H9 (cell line): ENCODE data around the gene NDST1. TPM values are rescaled to one million over a fixed set of nuclear protein-coding genes. Genes with fewer than 3 reads are reported as not detected.

Experiments used
- DNase-seq: peaks from one replicate; pipeline ENCODE4 v3.0.0-alpha.2; 2017
- H2AFZ ChIP-seq: one replicate; pipeline ENCODE4 v1.6.1; 2013; ENCODE audit warnings: mild to moderate bottlenecking, low read length, control low read depth, moderate library complexity
- H2AK5ac ChIP-seq: 2 replicates; pipeline ENCODE4 v1.6.1; 2013; ENCODE audit warnings: low read length, control low read depth, mixed read lengths; ENCODE audit not compliant: insufficient read length
- H2BK120ac ChIP-seq: one replicate; pipeline ENCODE4 v1.6.1; 2013; ENCODE audit warnings: low read depth, mild to moderate bottlenecking, low read length, control low read depth, inconsistent platforms; ENCODE audit not compliant: poor library complexity, severe bottlenecking
- H2BK12ac ChIP-seq: 2 replicates; pipeline ENCODE4 v1.6.1; 2013; ENCODE audit warnings: low read length, control low read depth, mixed read lengths, low read depth; ENCODE audit not compliant: insufficient read length
- H2BK15ac ChIP-seq: 2 replicates; pipeline ENCODE4 v1.6.1; 2013; ENCODE audit warnings: low read depth, low read length, control low read depth
- H2BK20ac ChIP-seq: one replicate; pipeline ENCODE4 v1.6.1; 2013; ENCODE audit warnings: low read depth, mild to moderate bottlenecking, low read length, control low read depth, inconsistent platforms; ENCODE audit not compliant: poor library complexity, severe bottlenecking
- H2BK5ac ChIP-seq: 2 replicates; pipeline ENCODE4 v1.6.1; 2013; ENCODE audit warnings: low read length, control low read depth, mixed read lengths; ENCODE audit not compliant: insufficient read length
- H3K14ac ChIP-seq: 2 replicates; pipeline ENCODE4 v1.6.1; 2013; ENCODE audit warnings: low read length, control low read depth; ENCODE audit not compliant: insufficient read depth
- H3K18ac ChIP-seq: 2 replicates; pipeline ENCODE4 v1.6.1; 2013; ENCODE audit warnings: low read depth, mild to moderate bottlenecking, mixed read lengths, low read length, control low read depth; ENCODE audit not compliant: insufficient read length
- H3K23ac ChIP-seq: 2 replicates; pipeline ENCODE4 v1.6.1; 2013; ENCODE audit warnings: low read length, control low read depth, mixed read lengths, low read depth; ENCODE audit not compliant: insufficient read length
- H3K23me2 ChIP-seq: 2 replicates; pipeline ENCODE4 v1.6.1; 2013; ENCODE audit warnings: low read depth, mild to moderate bottlenecking, mixed read lengths, low read length, control low read depth; ENCODE audit not compliant: insufficient read length, poor library complexity, severe bottlenecking
- H3K27ac ChIP-seq: 2 replicates; pipeline ENCODE4 v1.5.1; 2013; ENCODE audit warnings: low read length, control low read depth, mixed read lengths, low read depth; ENCODE audit not compliant: insufficient read length
- H3K27me3 ChIP-seq: 2 replicates; pipeline ENCODE4 v1.6.1; 2013; ENCODE audit warnings: low read length, control low read depth, inconsistent platforms; ENCODE audit not compliant: insufficient read depth
- H3K4ac ChIP-seq: 2 replicates; pipeline ENCODE4 v1.6.1; 2013; ENCODE audit warnings: low read depth, mild to moderate bottlenecking, control low read depth, inconsistent platforms, low read length, moderate library complexity
- H3K4me1 ChIP-seq: 2 replicates; pipeline ENCODE4 v1.6.1; 2013; ENCODE audit warnings: low read length, control low read depth, inconsistent platforms; ENCODE audit not compliant: insufficient read depth
- H3K4me2 ChIP-seq: 2 replicates; pipeline ENCODE4 v1.6.1; 2013; ENCODE audit warnings: low read length, control low read depth, mixed read lengths; ENCODE audit not compliant: insufficient read length, insufficient read depth
- H3K56ac ChIP-seq: 2 replicates; pipeline ENCODE4 v1.6.1; 2013; ENCODE audit warnings: low read depth, mild to moderate bottlenecking, mixed read lengths, low read length, control low read depth; ENCODE audit not compliant: insufficient read length
- H3K79me1 ChIP-seq: 2 replicates; pipeline ENCODE4 v1.6.1; 2013; ENCODE audit warnings: low read depth, mild to moderate bottlenecking, moderate library complexity, low read length, control low read depth, inconsistent platforms; ENCODE audit not compliant: insufficient read depth, poor library complexity, severe bottlenecking
- H3K79me2 ChIP-seq: 2 replicates; pipeline ENCODE4 v1.6.1; 2013; ENCODE audit warnings: low read length, control low read depth, inconsistent platforms; ENCODE audit not compliant: insufficient read depth
- H3K9ac ChIP-seq: 2 replicates; pipeline ENCODE4 v1.6.1; 2013; ENCODE audit warnings: low read length, control low read depth, mixed read lengths; ENCODE audit not compliant: insufficient read length; ENCODE audit errors: extremely low read depth
- H3K9me3 ChIP-seq: one replicate; pipeline ENCODE4 v1.6.1; 2013; ENCODE audit warnings: low read depth, low read length, inconsistent platforms; ENCODE audit not compliant: control insufficient read depth
- H3T11ph ChIP-seq: one replicate; pipeline ENCODE4 v1.6.1; 2013; ENCODE audit warnings: mild to moderate bottlenecking, low read length, control low read depth, inconsistent platforms
- H4K20me1 ChIP-seq: one replicate; pipeline ENCODE4 v1.6.1; 2013; ENCODE audit not compliant: control insufficient read depth, insufficient read length, insufficient read depth
- H4K5ac ChIP-seq: 2 replicates; pipeline ENCODE4 v1.6.1; 2013; ENCODE audit warnings: low read depth, mild to moderate bottlenecking, mixed read lengths, low read length, control low read depth; ENCODE audit not compliant: insufficient read length
- H4K8ac ChIP-seq: replicated peaks from 2 replicates; pipeline ENCODE4 v1.6.1; 2013; ENCODE audit warnings: low read length, control low read depth, mixed read lengths, low read depth; ENCODE audit not compliant: insufficient read length
- H4K91ac ChIP-seq: 2 replicates; pipeline ENCODE4 v1.6.1; 2013; ENCODE audit warnings: low read depth, mild to moderate bottlenecking, moderate library complexity, mixed read lengths, low read length, control low read depth; ENCODE audit not compliant: insufficient read length
- H3K27ac Mint-ChIP-seq, 3 experiments: 2 replicates in 2 of 3; 3 replicates in 1 of 3; pipeline ENCODE4 v1.8.0; 2020 to 2021; ENCODE audit warnings: mixed read lengths in 3 of 3, mild to moderate bottlenecking in 1 of 3, moderate library complexity in 1 of 3
- H3K27me3 Mint-ChIP-seq: 2 replicates; pipeline ENCODE4 v1.8.0; 2021; ENCODE audit warnings: low read depth, mild to moderate bottlenecking, moderate library complexity, mixed read lengths
- H3K36me3 Mint-ChIP-seq, 3 experiments: 2 replicates in 2 of 3; 3 replicates in 1 of 3; pipeline ENCODE4 v1.8.0; 2020 to 2021; ENCODE audit warnings: low read depth in 3 of 3, mixed read lengths in 3 of 3; ENCODE audit not compliant: insufficient read depth in 1 of 3
- H3K4me1 Mint-ChIP-seq, 2 experiments: 2 replicates each; pipeline ENCODE4 v1.8.0; 2020; ENCODE audit warnings: mixed read lengths in 2 of 2
- H3K4me3 Mint-ChIP-seq, 2 experiments: 2 replicates in 1 of 2; 3 replicates in 1 of 2; pipeline ENCODE4 v1.8.0; 2020 to 2021; ENCODE audit warnings: mild to moderate bottlenecking in 2 of 2, mixed read lengths in 2 of 2, moderate library complexity in 1 of 2
- H3K9me3 Mint-ChIP-seq, 2 experiments: 2 replicates in 1 of 2; 3 replicates in 1 of 2; pipeline ENCODE4 v1.8.0; 2020; ENCODE audit warnings: mild to moderate bottlenecking in 2 of 2, mixed read lengths in 2 of 2, moderate library complexity in 1 of 2
- WGBS: extraction: QIAGEN DNeasy Blood & Tissue Kit; methylation state at CpG from one replicate; pipeline ENCODE4 v1.1.7; 2013; ENCODE audit warnings: missing lambda C conversion rate, low lambda C conversion rate, mixed read lengths; ENCODE audit not compliant: insufficient read length; ENCODE audit errors: extremely low coverage; 5-methylcytosine and 5-hydroxymethylcytosine counted together
- total RNA-seq: library from RNA; stranded (reverse); gene quantifications from 2 replicates; pipeline ENCODE4 v1.2.1, GENCODE V29; 2021
- TF ChIP-seq, protein P1 (sequence below): fragments of 200-600 bp; sonication (generic); conservative IDR thresholded peaks from 3 replicates; pipeline ENCODE4 v1.8.0; 2021; ENCODE audit warnings: antibody characterized with exemption, mild to moderate bottlenecking

NDST1 gene
- total RNA-seq, 1 experiment from 2014 or later, result 65.5 TPM

DNA sequence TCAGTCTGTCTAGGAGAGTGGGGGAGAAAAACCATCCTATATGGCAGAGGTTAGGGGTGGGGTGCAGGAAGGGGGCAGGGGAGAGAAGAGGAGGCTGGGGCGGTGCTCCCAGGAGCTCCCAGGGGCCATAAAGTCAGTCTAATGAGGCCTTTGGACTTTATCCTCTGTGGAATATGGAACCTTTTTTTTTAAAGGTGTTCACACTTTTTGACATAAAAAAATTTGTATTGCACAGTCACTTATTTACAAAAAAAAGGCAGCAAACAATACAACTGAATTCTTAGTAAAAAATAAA, 80.6 kb downstream of the NDST1 start:
- H3K23ac ChIP-seq, result no peak overlapping the region
- no peak overlapping the region for H3K9ac ChIP-seq
- H3K4ac ChIP-seq, result no peak overlapping the region
- H3T11ph ChIP-seq, result no peak overlapping the region
- no peak overlapping the region for H2BK15ac ChIP-seq
- no peak overlapping the region for H3K27ac ChIP-seq
- no peak overlapping the region for H3K14ac ChIP-seq
- no peak overlapping the region for H2AK5ac ChIP-seq
- no peaks in the 10 kb centered on the region for H3K27me3 Mint-ChIP-seq
- no peaks in the 10 kb centered on the region for H3K9me3 Mint-ChIP-seq
- no peak overlapping the region for H3K18ac ChIP-seq
- no peak for DNase-seq
- H3K9me3 ChIP-seq, result no peaks in the 10 kb centered on the region
- H3K36me3 Mint-ChIP-seq, result no peaks in the 10 kb centered on the region
- H4K20me1 ChIP-seq, result peaks cover 4% of the 10 kb centered on the region
- H3K4me1 Mint-ChIP-seq, result peaks cover 9 to 13% of the 10 kb centered on the region in 2 experiments
- no peaks in the 10 kb centered on the region for H3K4me1 ChIP-seq
- WGBS, result no CpG with 5 or more reads among the region's 1 CpG
- no peaks in the 10 kb centered on the region for H3K27me3 ChIP-seq
- H4K5ac ChIP-seq, result no peak overlapping the region
- no peaks in the 10 kb centered on the region for H3K23me2 ChIP-seq
- TF ChIP-seq, protein P1, sequence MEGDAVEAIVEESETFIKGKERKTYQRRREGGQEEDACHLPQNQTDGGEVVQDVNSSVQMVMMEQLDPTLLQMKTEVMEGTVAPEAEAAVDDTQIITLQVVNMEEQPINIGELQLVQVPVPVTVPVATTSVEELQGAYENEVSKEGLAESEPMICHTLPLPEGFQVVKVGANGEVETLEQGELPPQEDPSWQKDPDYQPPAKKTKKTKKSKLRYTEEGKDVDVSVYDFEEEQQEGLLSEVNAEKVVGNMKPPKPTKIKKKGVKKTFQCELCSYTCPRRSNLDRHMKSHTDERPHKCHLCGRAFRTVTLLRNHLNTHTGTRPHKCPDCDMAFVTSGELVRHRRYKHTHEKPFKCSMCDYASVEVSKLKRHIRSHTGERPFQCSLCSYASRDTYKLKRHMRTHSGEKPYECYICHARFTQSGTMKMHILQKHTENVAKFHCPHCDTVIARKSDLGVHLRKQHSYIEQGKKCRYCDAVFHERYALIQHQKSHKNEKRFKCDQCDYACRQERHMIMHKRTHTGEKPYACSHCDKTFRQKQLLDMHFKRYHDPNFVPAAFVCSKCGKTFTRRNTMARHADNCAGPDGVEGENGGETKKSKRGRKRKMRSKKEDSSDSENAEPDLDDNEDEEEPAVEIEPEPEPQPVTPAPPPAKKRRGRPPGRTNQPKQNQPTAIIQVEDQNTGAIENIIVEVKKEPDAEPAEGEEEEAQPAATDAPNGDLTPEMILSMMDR, result no peak
- H3K79me2 ChIP-seq, result no peaks in the 10 kb centered on the region
- H3K79me1 ChIP-seq, result no peaks in the 10 kb centered on the region
- no peak overlapping the region for H4K91ac ChIP-seq
- no peak overlapping the region for H4K8ac ChIP-seq
- no peak overlapping the region for H3K4me3 Mint-ChIP-seq
- no peak overlapping the region for H2AFZ ChIP-seq
- H2BK5ac ChIP-seq, result no peak overlapping the region
- no peak overlapping the region for H3K56ac ChIP-seq
- no peak overlapping the region for H2BK12ac ChIP-seq
- H2BK120ac ChIP-seq, result no peak overlapping the region
- no peak overlapping the region for H2BK20ac ChIP-seq
- 0 out of 7 replicates have a peak overlapping the region, but pooled peaks of 1 of the 3 experiments have one; percentile 3 for H3K27ac Mint-ChIP-seq
- H3K4me2 ChIP-seq, result no peak overlapping the region
